Loucy (cell line): ENCODE results near the gene TOR1AIP2.

Source experiments
- H2AFZ ChIP-seq: fragments of 200-600 bp; sonication (generic); 2 replicates; pipeline ENCODE4 v1.6.0; 2016; ENCODE audit warnings: antibody characterized with exemption, mild to moderate bottlenecking, low read length, moderate library complexity
- H3F3A ChIP-seq: fragments of 200-600 bp; 2 replicates; pipeline ENCODE4 v1.6.0; 2016; ENCODE audit warnings: antibody characterized with exemption, low read depth, mild to moderate bottlenecking
- H3K27me3 ChIP-seq: fragments of 200-600 bp; sonication (generic); 2 replicates; pipeline ENCODE4 v1.6.1; 2014; ENCODE audit warnings: low read length, mild to moderate bottlenecking; ENCODE audit not compliant: insufficient read depth, poor library complexity, severe bottlenecking
- H3K36me3 ChIP-seq: fragments of 200-600 bp; sonication (generic); 2 replicates; pipeline ENCODE4 v1.6.1; 2016; ENCODE audit warnings: low read length; ENCODE audit not compliant: insufficient read depth
- H3K4me1 ChIP-seq: fragments of 200-600 bp; sonication (generic); 2 replicates; pipeline ENCODE4 v1.5.1; 2014; ENCODE audit warnings: low read length, mild to moderate bottlenecking; ENCODE audit not compliant: insufficient read depth, poor library complexity, severe bottlenecking
- H3K4me2 ChIP-seq: fragments of 200-600 bp; sonication (generic); 2 replicates; pipeline ENCODE4 v1.6.0; 2014; ENCODE audit warnings: antibody characterized with exemption, low read length, low read depth, mild to moderate bottlenecking; ENCODE audit not compliant: poor library complexity, severe bottlenecking
- H3K4me3 ChIP-seq: fragments of 200-600 bp; sonication (generic); 2 replicates; pipeline ENCODE4 v1.5.1; 2014; ENCODE audit warnings: low read length, mild to moderate bottlenecking, mixed read lengths; ENCODE audit not compliant: poor library complexity, severe bottlenecking
- H3K79me2 ChIP-seq: fragments of 200-600 bp; sonication (generic); 2 replicates; pipeline ENCODE4 v1.6.1; 2014; ENCODE audit warnings: low read length; ENCODE audit not compliant: insufficient read depth
- H3K9ac ChIP-seq: fragments of 200-600 bp; sonication (generic); 2 replicates; pipeline ENCODE4 v1.6.0; 2014; ENCODE audit warnings: mild to moderate bottlenecking, low read depth, low read length, moderate library complexity; ENCODE audit not compliant: poor library complexity, severe bottlenecking
- H3K9me2 ChIP-seq: fragments of 200-600 bp; sonication (generic); replicated peaks from 2 replicates; pipeline ENCODE4 v1.6.1; 2016; ENCODE audit warnings: low read depth, low read length, mixed read lengths
- H3K9me3 ChIP-seq: fragments of 200-600 bp; sonication (generic); 2 replicates; pipeline ENCODE4 v1.6.1; 2014; ENCODE audit warnings: mild to moderate bottlenecking, antibody characterized with exemption, low read length, low read depth; ENCODE audit not compliant: insufficient read depth
- H4K20me1 ChIP-seq: fragments of 200-600 bp; sonication (generic); 2 replicates; pipeline ENCODE4 v1.6.0; 2014; ENCODE audit warnings: antibody characterized with exemption, low read length, mild to moderate bottlenecking; ENCODE audit not compliant: insufficient read depth, poor library complexity, severe bottlenecking
- CTCF ChIP-seq: fragments of 200-600 bp; sonication (generic); conservative IDR thresholded peaks from 2 replicates; pipeline ENCODE4 v1.5.1; 2014; ENCODE audit warnings: mild to moderate bottlenecking, antibody characterized with exemption, low read length
- EZH2phosphoT487 ChIP-seq: fragments of 200-600 bp; IDR thresholded peaks from 2 replicates; pipeline ENCODE4 v1.6.1; 2018; ENCODE audit warnings: antibody characterized with exemption, mild to moderate bottlenecking, moderate library complexity, borderline replicate concordance

Gene TOR1AIP2

DNA sequence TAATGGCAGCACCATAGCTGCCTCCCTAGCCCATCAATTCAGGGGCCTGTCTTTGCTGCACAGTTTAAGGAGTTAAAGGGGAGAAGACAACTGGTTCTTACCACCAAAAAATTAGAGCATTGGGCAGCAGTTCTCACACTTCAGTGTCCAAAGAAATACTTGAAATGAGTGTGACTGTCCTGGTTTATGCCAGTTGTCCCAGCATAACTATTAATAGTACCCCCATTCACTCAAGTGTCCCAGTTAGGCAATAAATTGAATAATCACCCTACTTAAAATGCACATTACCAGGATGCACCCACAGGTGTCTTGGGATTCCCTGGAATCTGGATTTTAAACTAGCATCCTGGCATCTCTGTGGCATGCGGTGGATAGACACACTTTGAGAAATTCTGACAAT is 83.5 kb downstream of the TOR1AIP2 start:
- Histone ChIP-seq H3K9me2 (no peaks in the 10 kb centered on the region), H3K4me1 (no peaks in the 10 kb centered on the region), H3K9ac (no peak overlapping the region), H4K20me1 (no peaks in the 10 kb centered on the region), H3K9me3 (no peaks in the 10 kb centered on the region), H3K27me3 (no peaks in the 10 kb centered on the region), H2AFZ (no peak overlapping the region), H3F3A (no peaks in the 10 kb centered on the region), H3K79me2 (no peaks in the 10 kb centered on the region), H3K36me3 (no peaks in the 10 kb centered on the region), H3K4me3 (no peak overlapping the region), H3K4me2 (no peak overlapping the region)
- TF ChIP-seq CTCF (no peak), EZH2phosphoT487 (no peak)

DNA sequence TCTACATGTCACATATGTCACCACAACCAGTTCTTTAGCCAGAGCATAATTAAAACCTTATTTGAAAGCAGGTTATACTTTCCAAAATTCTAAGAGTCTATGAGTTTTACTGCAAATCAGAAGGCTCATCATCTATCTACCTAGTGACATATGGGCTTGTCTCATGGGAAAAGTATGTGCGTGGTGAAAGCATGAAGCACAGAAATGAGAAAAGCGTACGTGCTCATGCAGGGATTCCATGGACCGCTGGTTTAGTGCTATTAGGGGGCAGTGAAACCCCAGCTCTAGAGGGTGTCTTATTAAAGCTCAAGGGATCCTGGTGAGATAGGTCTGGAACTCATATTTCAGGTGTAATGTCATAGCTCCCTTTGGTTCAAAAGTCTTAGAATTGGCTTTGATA is 84.3 kb downstream of the TOR1AIP2 start:
- H4K20me1 ChIP-seq = no peaks in the 10 kb centered on the region
- H3K9me2 ChIP-seq = no peaks in the 10 kb centered on the region
- TF ChIP-seq EZH2phosphoT487 = no peak
- no peak for TF ChIP-seq CTCF
- no peaks in the 10 kb centered on the region for H3K79me2 ChIP-seq
- H2AFZ ChIP-seq = no peak overlapping the region
- no peaks in the 10 kb centered on the region for H3K4me1 ChIP-seq
- H3K36me3 ChIP-seq = no peaks in the 10 kb centered on the region
- no peak overlapping the region for H3K9ac ChIP-seq
- H3K4me2 ChIP-seq = no peak overlapping the region
- H3K4me3 ChIP-seq = no peak overlapping the region
- no peaks in the 10 kb centered on the region for H3F3A ChIP-seq
- no peaks in the 10 kb centered on the region for H3K9me3 ChIP-seq
- no peaks in the 10 kb centered on the region for H3K27me3 ChIP-seq
